Hepatocyte (in vitro differentiated cells): ENCODE measurements around the gene RNF151. TPM values are rescaled to one million over a fixed set of nuclear protein-coding genes. Genes with fewer than 3 reads are reported as not detected.

Source experiments
- DNase-seq: peaks from one replicate; pipeline ENCODE4 v3.0.0-alpha.2; 2016; ENCODE audit warnings: low spot score
- H2AFZ ChIP-seq: fragments of 200-600 bp; sonication (generic); 2 replicates; pipeline ENCODE4 v1.6.0; 2016; ENCODE audit warnings: antibody characterized with exemption, mild to moderate bottlenecking
- H3K27ac ChIP-seq: fragments of 200-600 bp; sonication (generic); 2 replicates; pipeline ENCODE4 v1.5.1; 2016; ENCODE audit warnings: mild to moderate bottlenecking
- H3K27me3 ChIP-seq: fragments of 200-600 bp; sonication (generic); 2 replicates; pipeline ENCODE4 v1.6.1; 2016
- H3K36me3 ChIP-seq: fragments of 200-600 bp; sonication (generic); replicated peaks from 2 replicates; pipeline ENCODE4 v1.5.1; 2016; ENCODE audit warnings: low read depth; ENCODE audit not compliant: insufficient read depth
- H3K4me1 ChIP-seq: fragments of 200-600 bp; sonication (generic); 2 replicates; pipeline ENCODE4 v1.5.1; 2016; ENCODE audit warnings: mild to moderate bottlenecking, moderate library complexity; ENCODE audit not compliant: insufficient read depth
- H3K4me2 ChIP-seq: fragments of 200-600 bp; sonication (generic); 2 replicates; pipeline ENCODE4 v1.6.0; 2016
- H3K4me3 ChIP-seq: fragments of 200-600 bp; sonication (generic); 2 replicates; pipeline ENCODE4 v1.5.1; 2016; ENCODE audit warnings: mild to moderate bottlenecking
- H3K79me2 ChIP-seq: fragments of 200-600 bp; sonication (generic); 2 replicates; pipeline ENCODE4 v1.6.0; 2017; ENCODE audit warnings: mild to moderate bottlenecking
- H3K9me2 ChIP-seq: fragments of 200-600 bp; sonication (generic); replicated peaks from 2 replicates; pipeline ENCODE4 v1.6.0; 2017; ENCODE audit warnings: mild to moderate bottlenecking; ENCODE audit not compliant: insufficient read depth
- H3K9me3 ChIP-seq: fragments of 200-600 bp; sonication (generic); 2 replicates; pipeline ENCODE4 v1.5.1; 2016; ENCODE audit warnings: low read depth, mild to moderate bottlenecking
- H4K20me1 ChIP-seq: fragments of 200-600 bp; sonication (generic); 2 replicates; pipeline ENCODE4 v1.6.0; 2016; ENCODE audit warnings: mild to moderate bottlenecking; ENCODE audit not compliant: insufficient read depth, poor library complexity, severe bottlenecking
- CTCF ChIP-seq: fragments of 200-600 bp; sonication (generic); IDR thresholded peaks from 2 replicates; pipeline ENCODE4 v1.5.1; 2016; ENCODE audit warnings: antibody characterized with exemption, mild to moderate bottlenecking; ENCODE audit not compliant: poor library complexity
- EZH2 ChIP-seq: fragments of 200-600 bp; sonication (generic); IDR thresholded peaks from 2 replicates; pipeline ENCODE4 v1.6.1; 2016; ENCODE audit warnings: antibody characterized with exemption, mild to moderate bottlenecking, borderline replicate concordance
- EZH2phosphoT487 ChIP-seq: fragments of 200-600 bp; sonication (generic); IDR thresholded peaks from one replicate; pipeline ENCODE4 v1.6.1; 2018; ENCODE audit warnings: antibody characterized with exemption, mild to moderate bottlenecking, low read depth, moderate library complexity; ENCODE audit not compliant: unreplicated experiment, severe bottlenecking
- WGBS: methylation state at CpG from one replicate; pipeline ENCODE4 v1.1.6; 2016; ENCODE audit warnings: low lambda C conversion rate; ENCODE audit errors: missing lambda C conversion rate; 5-methylcytosine and 5-hydroxymethylcytosine counted together
- polyA plus RNA-seq: library from polyadenylated mRNA; unstranded; fragments of >200 nt; fragmentation: Nextera tagmentation; extraction: Ambion mirVana; gene quantifications from 2 replicates; pipeline ENCODE4 v1.2.1, GENCODE V29; 2016
- total RNA-seq: library from RNA; depleted of rRNA; stranded (reverse); fragments of >200 nt; gene quantifications from 2 replicates; pipeline ENCODE4 v1.2.3, GENCODE V29; 2014

RNF151 gene
- total and polyA plus RNA-seq, 2 experiments from 2014 or later: not detected

- no peak for TF ChIP-seq EZH2phosphoT487
- no peak for TF ChIP-seq EZH2
- no peak for TF ChIP-seq CTCF
- H3K27me3 ChIP-seq: peaks cover 27% of the 10 kb centered on the region
- WGBS: over 99% methylated on average over 8 of the region's 8 CpGs
Observed at GRCh38 chr16:1976216-1976520, 9.5 kb downstream of the RNF151 start.

DNA sequence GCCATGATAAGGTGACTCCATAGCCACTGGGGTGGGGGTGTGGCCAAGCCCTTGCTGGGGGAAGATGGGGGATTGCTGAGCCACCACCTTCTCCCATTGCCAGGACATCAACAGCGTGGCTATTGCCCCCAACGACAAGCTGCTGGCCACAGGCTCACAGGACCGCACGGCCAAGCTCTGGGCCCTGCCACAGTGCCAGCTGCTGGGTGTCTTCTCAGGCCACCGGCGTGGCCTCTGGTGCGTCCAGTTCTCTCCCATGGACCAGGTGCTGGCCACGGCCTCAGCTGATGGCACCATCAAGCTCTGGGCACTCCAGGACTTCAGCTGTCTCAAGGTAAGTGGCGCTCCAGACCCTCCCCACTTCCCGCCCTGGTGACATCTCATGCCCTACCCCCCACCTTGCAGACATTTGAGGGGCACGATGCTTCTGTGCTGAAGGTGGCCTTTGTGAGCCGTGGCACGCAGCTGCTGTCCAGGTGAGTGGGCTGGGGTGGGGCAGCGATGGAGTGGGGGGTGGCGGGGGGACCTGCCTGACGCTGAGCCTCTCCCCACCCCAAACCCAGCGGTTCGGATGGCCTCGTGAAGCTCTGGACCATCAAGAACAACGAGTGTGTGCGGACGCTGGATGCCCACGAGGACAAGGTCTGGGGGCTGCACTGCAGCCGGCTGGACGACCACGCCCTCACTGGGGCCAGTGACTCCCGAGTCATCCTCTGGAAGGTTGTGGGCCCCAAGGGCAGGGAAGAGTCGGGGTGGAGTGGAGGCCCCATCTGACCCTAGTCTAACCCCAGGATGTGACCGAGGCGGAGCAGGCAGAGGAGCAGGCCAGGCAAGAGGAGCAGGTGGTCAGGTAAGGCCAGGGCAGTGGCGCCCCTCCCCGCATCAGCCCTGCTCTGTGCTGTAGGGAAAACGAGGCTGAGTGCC, 10.6 kb downstream of the RNF151 start:
- Histone ChIP-seq H3K4me1 (peaks cover 16% of the 10 kb centered on the region), H3K4me3 (no peak overlapping the region), H3K4me2 (no peak overlapping the region), H4K20me1 (no peaks in the 10 kb centered on the region), H3K27ac (no peak overlapping the region), H3K9me3 (no peaks in the 10 kb centered on the region), H2AFZ (no peak overlapping the region), H3K79me2 (peaks cover 19% of the 10 kb centered on the region), H3K36me3 (no peaks in the 10 kb centered on the region), H3K27me3 (peaks cover 37% of the 10 kb centered on the region), H3K9me2 (no peaks in the 10 kb centered on the region)
- WGBS: 94% methylated on average over 26 of the region's 33 CpGs
- TF ChIP-seq EZH2: no peak
- no peak for TF ChIP-seq EZH2phosphoT487
- TF ChIP-seq CTCF: no peak
- no peak for DNase-seq

More at GRCh38 chr16:1976216-1976520, 9.5 kb downstream of the RNF151 start:
- Histone ChIP-seq H4K20me1 (no peaks in the 10 kb centered on the region), H3K36me3 (no peaks in the 10 kb centered on the region), H3K9me2 (no peaks in the 10 kb centered on the region), H3K4me1 (peaks cover 18% of the 10 kb centered on the region), H3K4me3 (no peak overlapping the region), H3K4me2 (no peak overlapping the region), H2AFZ (no peak overlapping the region), H3K27ac (no peak overlapping the region), H3K9me3 (no peaks in the 10 kb centered on the region), H3K79me2 (peaks cover 22% of the 10 kb centered on the region)
- DNase-seq: no peak

DNA sequence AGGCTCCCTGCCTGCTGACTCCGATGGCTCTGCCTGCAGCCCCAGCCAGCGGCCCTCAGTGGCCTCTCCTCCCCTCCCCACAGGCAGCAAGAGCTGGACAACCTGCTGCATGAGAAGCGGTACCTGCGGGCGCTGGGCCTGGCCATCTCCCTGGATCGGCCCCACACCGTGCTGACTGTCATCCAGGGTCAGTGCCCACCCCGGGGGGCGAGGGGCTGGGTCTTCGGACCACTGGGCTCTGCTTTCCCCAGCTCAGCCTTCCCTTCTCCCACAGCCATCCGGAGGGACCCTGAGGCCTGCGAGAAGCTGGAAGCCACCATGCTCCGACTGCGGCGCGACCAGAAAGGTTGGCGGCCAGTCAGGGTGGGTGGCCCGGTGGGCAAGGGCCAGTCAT, 11.2 kb downstream of the RNF151 start:
- Histone ChIP-seq H3K4me1 (peaks cover 13% of the 10 kb centered on the region), H4K20me1 (no peaks in the 10 kb centered on the region), H3K4me3 (no peak overlapping the region), H3K27ac (no peak overlapping the region), H3K4me2 (no peak overlapping the region), H3K9me2 (no peaks in the 10 kb centered on the region), H3K9me3 (no peaks in the 10 kb centered on the region), H2AFZ (no peak overlapping the region), H3K36me3 (no peaks in the 10 kb centered on the region), H3K79me2 (peaks cover 13% of the 10 kb centered on the region), H3K27me3 (peaks cover 39% of the 10 kb centered on the region)
- no peak for DNase-seq
- WGBS: 97% methylated on average over 18 of the region's 18 CpGs
- TF ChIP-seq EZH2 (no peak), CTCF (no peak), EZH2phosphoT487 (no peak)
